ENCODE measurements around the gene SCYL2.
"Not testable (repeated sequence)": the region's sequence is repeated elsewhere in the genome, so short reads cannot be mapped to it uniquely, and the experiment has no call there.

Gene SCYL2, protein sequence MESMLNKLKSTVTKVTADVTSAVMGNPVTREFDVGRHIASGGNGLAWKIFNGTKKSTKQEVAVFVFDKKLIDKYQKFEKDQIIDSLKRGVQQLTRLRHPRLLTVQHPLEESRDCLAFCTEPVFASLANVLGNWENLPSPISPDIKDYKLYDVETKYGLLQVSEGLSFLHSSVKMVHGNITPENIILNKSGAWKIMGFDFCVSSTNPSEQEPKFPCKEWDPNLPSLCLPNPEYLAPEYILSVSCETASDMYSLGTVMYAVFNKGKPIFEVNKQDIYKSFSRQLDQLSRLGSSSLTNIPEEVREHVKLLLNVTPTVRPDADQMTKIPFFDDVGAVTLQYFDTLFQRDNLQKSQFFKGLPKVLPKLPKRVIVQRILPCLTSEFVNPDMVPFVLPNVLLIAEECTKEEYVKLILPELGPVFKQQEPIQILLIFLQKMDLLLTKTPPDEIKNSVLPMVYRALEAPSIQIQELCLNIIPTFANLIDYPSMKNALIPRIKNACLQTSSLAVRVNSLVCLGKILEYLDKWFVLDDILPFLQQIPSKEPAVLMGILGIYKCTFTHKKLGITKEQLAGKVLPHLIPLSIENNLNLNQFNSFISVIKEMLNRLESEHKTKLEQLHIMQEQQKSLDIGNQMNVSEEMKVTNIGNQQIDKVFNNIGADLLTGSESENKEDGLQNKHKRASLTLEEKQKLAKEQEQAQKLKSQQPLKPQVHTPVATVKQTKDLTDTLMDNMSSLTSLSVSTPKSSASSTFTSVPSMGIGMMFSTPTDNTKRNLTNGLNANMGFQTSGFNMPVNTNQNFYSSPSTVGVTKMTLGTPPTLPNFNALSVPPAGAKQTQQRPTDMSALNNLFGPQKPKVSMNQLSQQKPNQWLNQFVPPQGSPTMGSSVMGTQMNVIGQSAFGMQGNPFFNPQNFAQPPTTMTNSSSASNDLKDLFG

GRCh38 chr12:100266835-100267602 lies at the start of gene SCYL2, which contains the start of gene DEPDC4:
Gene SCYL2 (plus strand): TSS chr12:100267177. CDS start chr12:100282971, 15,794 bp downstream.
Gene DEPDC4 (minus strand): TSS chr12:100267079. CDS start chr12:100267076, 3 bp downstream.
- H2AFZ ChIP-seq (ENCODE audit: low read depth) = peak within 1 kb of the TSS; percentile 89
- peak within 1 kb of the TSS; percentile 85 for H3K9ac ChIP-seq
- no peaks in the 10 kb centered on the region for H3K27me3 ChIP-seq (ENCODE audit: insufficient read depth, low read depth)
- H4K20me1 ChIP-seq (ENCODE audit: insufficient read depth) = no peaks in the 10 kb centered on the region
- H3K79me2 ChIP-seq (ENCODE audit: insufficient read depth, low read depth) = peaks cover 46% of the 10 kb centered on the region; the same call in 1 of the 2 replicates
- no peaks in the 10 kb centered on the region for H3K36me3 ChIP-seq (ENCODE audit: insufficient read depth)
- H3K27ac ChIP-seq = peak within 1 kb of the TSS; percentile 78
- TF ChIP-seq, protein P1, sequence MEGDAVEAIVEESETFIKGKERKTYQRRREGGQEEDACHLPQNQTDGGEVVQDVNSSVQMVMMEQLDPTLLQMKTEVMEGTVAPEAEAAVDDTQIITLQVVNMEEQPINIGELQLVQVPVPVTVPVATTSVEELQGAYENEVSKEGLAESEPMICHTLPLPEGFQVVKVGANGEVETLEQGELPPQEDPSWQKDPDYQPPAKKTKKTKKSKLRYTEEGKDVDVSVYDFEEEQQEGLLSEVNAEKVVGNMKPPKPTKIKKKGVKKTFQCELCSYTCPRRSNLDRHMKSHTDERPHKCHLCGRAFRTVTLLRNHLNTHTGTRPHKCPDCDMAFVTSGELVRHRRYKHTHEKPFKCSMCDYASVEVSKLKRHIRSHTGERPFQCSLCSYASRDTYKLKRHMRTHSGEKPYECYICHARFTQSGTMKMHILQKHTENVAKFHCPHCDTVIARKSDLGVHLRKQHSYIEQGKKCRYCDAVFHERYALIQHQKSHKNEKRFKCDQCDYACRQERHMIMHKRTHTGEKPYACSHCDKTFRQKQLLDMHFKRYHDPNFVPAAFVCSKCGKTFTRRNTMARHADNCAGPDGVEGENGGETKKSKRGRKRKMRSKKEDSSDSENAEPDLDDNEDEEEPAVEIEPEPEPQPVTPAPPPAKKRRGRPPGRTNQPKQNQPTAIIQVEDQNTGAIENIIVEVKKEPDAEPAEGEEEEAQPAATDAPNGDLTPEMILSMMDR (conservative IDR thresholded peaks at IDR 0.05; ENCODE audit: low read depth, low read length) = no peak
- peaks cover 22% of the 10 kb centered on the region for H3K4me1 ChIP-seq (ENCODE audit: low read depth, poor library complexity, severe bottlenecking)
- peak within 1 kb of the TSS; percentile 50 for H3K4me3 ChIP-seq (IDR thresholded peaks at IDR 0.05; ENCODE audit: insufficient read depth, low read depth, low read length)
- H3K4me2 ChIP-seq = peak within 1 kb of the TSS; percentile 98

- Histone ChIP-seq H3K36me3 (ENCODE audit: insufficient read depth) (no peaks in the 10 kb centered on the region), H3K4me2 (no peak overlapping the region), H4K20me1 (ENCODE audit: insufficient read depth) (no peaks in the 10 kb centered on the region), H3K27me3 (ENCODE audit: insufficient read depth, low read depth) (no peaks in the 10 kb centered on the region), H3K9ac (no peak overlapping the region), H3K79me2 (ENCODE audit: insufficient read depth, low read depth) (no peaks in the 10 kb centered on the region), H3K27ac (no peak overlapping the region), H2AFZ (ENCODE audit: low read depth) (no peak overlapping the region), H3K4me1 (ENCODE audit: low read depth, poor library complexity, severe bottlenecking) (no peaks in the 10 kb centered on the region), H3K4me3 (IDR thresholded peaks at IDR 0.05; ENCODE audit: insufficient read depth, low read depth, low read length) (no peak overlapping the region)
- TF ChIP-seq, protein P1 (conservative IDR thresholded peaks at IDR 0.05; ENCODE audit: low read depth, low read length) = no peak
Measured at GRCh38 chr12:100219328-100220109, 47.5 kb upstream of the SCYL2 start.

DNA sequence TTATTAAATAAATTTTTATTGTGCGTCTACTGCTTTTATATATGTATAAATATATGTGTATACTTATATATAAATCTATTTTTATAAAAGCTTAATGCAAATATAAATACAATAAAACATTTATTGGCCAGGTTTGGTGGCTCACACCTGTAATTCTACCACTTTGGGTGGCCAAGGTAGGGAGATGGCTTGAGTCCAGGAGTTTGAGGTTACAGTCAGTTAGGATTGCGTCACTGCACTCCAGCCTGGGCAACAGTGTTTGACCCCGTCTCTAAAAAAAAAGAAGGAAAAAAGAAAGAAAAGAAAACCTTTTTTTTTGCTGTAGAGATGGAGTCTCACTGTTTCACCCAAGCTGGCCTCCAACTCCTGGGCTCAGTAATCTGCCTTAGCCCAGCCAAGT lies 45.5 kb upstream of the SCYL2 start:
- TF ChIP-seq, protein P1 (conservative IDR thresholded peaks at IDR 0.05; ENCODE audit: low read depth, low read length) = no peak
- Histone ChIP-seq H3K9ac (no peak overlapping the region), H2AFZ (ENCODE audit: low read depth) (no peak overlapping the region), H3K4me3 (IDR thresholded peaks at IDR 0.05; ENCODE audit: insufficient read depth, low read depth, low read length) (no peak overlapping the region), H3K27ac (no peak overlapping the region), H3K79me2 (ENCODE audit: insufficient read depth, low read depth) (no peaks in the 10 kb centered on the region), H3K36me3 (ENCODE audit: insufficient read depth) (no peaks in the 10 kb centered on the region), H3K4me2 (no peak overlapping the region), H3K4me1 (ENCODE audit: low read depth, poor library complexity, severe bottlenecking) (no peaks in the 10 kb centered on the region), H4K20me1 (ENCODE audit: insufficient read depth) (no peaks in the 10 kb centered on the region), H3K27me3 (ENCODE audit: insufficient read depth, low read depth) (no peaks in the 10 kb centered on the region)

DNA sequence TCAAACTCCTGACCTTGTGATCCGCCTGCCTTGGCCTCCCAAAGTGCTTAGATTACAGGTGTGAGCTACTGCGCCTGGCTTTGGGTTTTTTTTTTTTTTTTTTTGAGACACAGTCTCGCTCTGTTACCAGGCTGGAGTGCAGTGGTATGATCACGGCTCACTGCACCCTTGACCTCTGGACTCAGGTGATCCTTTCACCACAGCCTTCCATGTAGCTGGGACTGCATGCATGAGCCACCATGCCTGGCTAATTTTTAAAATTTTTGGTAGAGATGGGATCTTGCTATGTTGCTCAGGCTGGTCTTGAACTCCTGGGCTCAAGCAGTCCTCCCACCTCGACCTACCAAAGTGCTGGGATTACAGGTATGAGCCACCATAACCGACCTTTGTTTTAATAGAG lies 44.8 kb upstream of the SCYL2 start:
- H3K27ac ChIP-seq; H3K4me2 ChIP-seq; H3K4me1 ChIP-seq (ENCODE audit: low read depth, poor library complexity, severe bottlenecking); H2AFZ ChIP-seq (ENCODE audit: low read depth); H3K27me3 ChIP-seq (ENCODE audit: insufficient read depth, low read depth); H3K9ac ChIP-seq; H3K4me3 ChIP-seq (IDR thresholded peaks at IDR 0.05; ENCODE audit: insufficient read depth, low read depth, low read length); H3K36me3 ChIP-seq (ENCODE audit: insufficient read depth); H4K20me1 ChIP-seq (ENCODE audit: insufficient read depth); H3K79me2 ChIP-seq (ENCODE audit: insufficient read depth, low read depth): not testable (repeated sequence)

Measured in KMS-11 (cell line).